HG02938 (cell line): Measurements from ENCODE around the gene MYO3B.
"Not testable (repeated sequence)": the region's sequence is repeated elsewhere in the genome, so short reads cannot be mapped to it uniquely, and the experiment has no call there.

Source experiments
- ATAC-seq: cut with Tn5 transposase; IDR thresholded peaks from one replicate; pipeline ENCODE4 v1.9.1; 2021; ENCODE audit warnings: mild to moderate bottlenecking, moderate library complexity; ENCODE audit not compliant: unreplicated experiment

The MYO3B gene

GRCh38 chr2:170260188-170260587, 82.2 kb downstream of the MYO3B start:
- no peak for ATAC-seq

DNA sequence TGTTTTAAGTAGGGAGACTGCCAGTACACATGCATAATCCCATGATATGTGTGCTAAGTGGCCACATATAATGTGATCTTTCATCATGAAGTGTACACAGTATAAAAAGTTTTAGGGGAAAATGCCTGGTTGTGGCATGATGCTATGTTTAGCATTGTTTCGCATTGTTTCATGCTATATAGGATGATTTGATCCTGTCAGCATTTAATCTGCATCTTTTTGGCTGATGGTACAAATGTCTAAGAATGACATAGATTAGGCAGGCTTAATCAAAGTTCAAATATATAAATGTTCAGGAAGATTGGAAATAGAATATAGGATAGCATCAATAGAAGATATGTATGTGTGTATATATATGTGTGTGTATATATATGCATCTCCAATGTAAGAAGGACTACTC, 83.6 kb downstream of the MYO3B start:
- no peak for ATAC-seq

- ATAC-seq, result no peak
Measured at GRCh38 chr2:170262343-170262742, 84.4 kb downstream of the MYO3B start.

- ATAC-seq, result no peak
Measured at GRCh38 chr2:170262806-170263205, 84.9 kb downstream of the MYO3B start.

GRCh38 chr2:170263728-170264521, 86.0 kb downstream of the MYO3B start:
- ATAC-seq, result not testable (repeated sequence)

DNA sequence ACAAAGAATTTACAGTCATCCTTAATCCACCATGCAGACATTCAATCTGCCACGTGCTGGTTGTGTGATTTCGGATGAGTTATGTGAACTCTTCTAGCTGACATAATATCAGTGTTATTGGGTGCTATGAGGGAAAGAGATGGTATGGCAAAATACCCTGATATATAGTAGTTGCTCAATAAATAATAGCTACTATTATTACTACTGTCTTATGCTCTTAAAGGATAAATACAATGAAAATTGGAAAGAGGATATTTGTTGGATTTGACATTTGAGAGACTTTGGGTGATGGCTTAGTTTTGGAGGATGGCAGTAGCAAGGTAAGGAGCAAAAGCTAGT, 86.5 kb downstream of the MYO3B start:
- no peak for ATAC-seq

- no peak for ATAC-seq
Measured at GRCh38 chr2:170264865-170265264, 86.9 kb downstream of the MYO3B start.

DNA sequence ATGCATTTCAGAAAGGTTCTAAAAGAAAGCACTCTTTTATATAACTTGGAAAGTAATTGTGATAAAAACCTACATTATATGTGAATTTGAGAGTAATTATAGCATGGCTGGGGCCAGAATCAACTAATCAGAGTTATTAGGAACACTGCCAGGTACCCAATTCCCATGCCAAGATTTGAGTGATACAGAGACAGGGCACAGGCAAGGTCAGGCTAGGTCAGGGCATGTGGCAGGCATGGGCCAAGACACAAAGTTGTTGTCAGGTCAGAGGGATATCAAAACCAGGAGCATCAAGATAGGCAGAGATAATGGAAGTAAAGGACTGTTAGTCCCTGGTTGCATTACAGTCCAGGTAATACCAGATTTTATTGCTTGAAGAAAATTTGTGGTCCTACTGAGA, 87.4 kb downstream of the MYO3B start:
- no peak for ATAC-seq

- no peak for ATAC-seq
Measured at GRCh38 chr2:170266358-170266757, 88.4 kb downstream of the MYO3B start.

GRCh38 chr2:170267071-170267470, 89.1 kb downstream of the MYO3B start:
- no peak for ATAC-seq

- ATAC-seq, result no peak
Measured at GRCh38 chr2:170270278-170270864, 92.4 kb downstream of the MYO3B start.

GRCh38 chr2:170271340-170271739, 93.4 kb downstream of the MYO3B start:
- ATAC-seq, result no peak

- ATAC-seq, result no peak
Measured at GRCh38 chr2:170276056-170276455, 98.1 kb downstream of the MYO3B start.

DNA sequence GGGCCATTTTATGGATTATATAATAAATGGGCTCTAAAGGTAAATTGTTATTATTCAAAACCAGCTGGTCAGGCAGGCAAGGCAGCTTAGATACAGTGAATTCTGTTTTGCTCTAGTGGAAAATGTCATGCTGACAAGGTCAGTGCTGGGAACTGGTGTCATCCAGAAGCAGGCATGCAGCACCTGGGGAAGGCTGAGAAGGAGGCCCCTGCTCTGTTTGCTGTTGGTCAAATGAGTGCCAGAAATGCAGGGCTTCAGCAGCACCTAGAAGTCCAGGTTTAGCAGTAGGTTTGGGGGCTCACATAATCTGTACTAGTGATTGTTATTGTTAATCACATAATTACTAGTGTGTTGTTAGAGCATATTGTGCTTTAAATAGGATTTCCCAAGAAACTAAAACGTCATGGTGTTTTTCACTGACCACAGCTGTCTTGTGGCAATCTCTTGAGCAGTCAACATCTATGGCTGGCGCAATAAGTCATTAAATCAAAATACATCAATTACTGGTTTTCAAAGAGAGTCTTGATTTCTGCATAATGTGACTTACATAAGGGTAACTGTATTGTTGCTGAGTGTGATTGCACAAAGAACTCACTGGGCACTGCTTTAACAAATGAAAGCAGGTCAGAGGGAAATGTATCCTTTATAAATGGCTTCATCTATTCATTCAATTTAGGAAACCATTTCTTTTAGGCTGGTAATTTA, 99.1 kb downstream of the MYO3B start:
- ATAC-seq, result no peak

DNA sequence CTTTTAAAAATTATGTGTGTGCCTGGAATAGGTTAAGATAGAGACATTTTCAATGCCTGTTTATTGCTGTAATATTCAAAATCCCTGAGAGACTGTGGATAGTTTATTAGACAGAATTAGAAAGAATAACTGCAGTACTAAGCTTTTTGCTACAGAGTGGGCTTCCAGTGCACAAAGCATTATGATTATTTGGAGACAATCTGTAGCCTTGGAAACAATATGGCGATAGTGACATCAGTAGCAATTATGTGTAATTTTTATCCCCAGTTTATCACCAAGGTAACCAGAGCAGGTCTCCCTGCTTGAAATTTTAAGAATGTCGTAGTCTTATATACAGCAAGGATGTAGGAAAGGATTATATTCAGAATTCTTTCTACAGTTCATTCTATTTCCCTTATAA, 100.0 kb downstream of the MYO3B start:
- ATAC-seq, result no peak

- not testable (repeated sequence) for ATAC-seq
Measured at GRCh38 chr2:170279615-170280014, 101.7 kb downstream of the MYO3B start.

- no peak for ATAC-seq
Measured at GRCh38 chr2:170282851-170283250, 104.9 kb downstream of the MYO3B start.

- ATAC-seq, result no peak
Measured at GRCh38 chr2:170284205-170284604, 106.3 kb downstream of the MYO3B start.

DNA sequence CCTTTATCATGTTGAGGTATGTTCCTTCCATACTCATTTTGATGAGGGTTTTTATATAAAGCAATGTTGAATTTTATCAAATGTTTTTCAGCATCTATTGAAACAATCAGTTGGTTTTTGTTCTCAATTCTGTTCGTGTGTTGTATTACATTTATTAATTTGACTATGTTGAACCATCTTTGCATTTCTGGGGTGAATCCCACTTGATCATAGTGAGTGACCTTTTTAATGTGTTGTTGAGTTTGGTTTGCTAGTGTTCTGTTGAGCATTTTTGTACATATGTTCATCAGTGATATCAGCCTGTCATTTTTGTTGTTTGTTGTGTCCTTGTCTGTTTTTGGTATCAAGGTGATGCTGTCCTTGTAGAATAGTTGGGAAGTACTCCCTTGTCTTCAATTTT, 110.9 kb downstream of the MYO3B start:
- no peak for ATAC-seq

GRCh38 chr2:170291474-170291873, 113.5 kb downstream of the MYO3B start:
- ATAC-seq, result no peak

- ATAC-seq, result no peak
Measured at GRCh38 chr2:170292415-170292814, 114.5 kb downstream of the MYO3B start.

GRCh38 chr2:170297496-170297895, 119.5 kb downstream of the MYO3B start:
- no peak for ATAC-seq
